SK-MEL-5 (cell line): ENCODE measurements around the gene ZNF280A. TPM values are rescaled to one million over a fixed set of nuclear protein-coding genes. Genes with fewer than 3 reads are reported as not detected.
"Not testable (repeated sequence)": the region's sequence is repeated elsewhere in the genome, so short reads cannot be mapped to it uniquely, and the experiment has no call there.

Experiments
- DNase-seq: peaks from one replicate; pipeline ENCODE4 v3.0.0-alpha.2; 2016; ENCODE audit warnings: low read depth, low spot score
- in situ Hi-C: cut with HindIII; loops from 2 replicates; pipeline ENCODE4 v1.10.0; 2016; ENCODE audit warnings: low sequenced_read_pairs, high pct_unique_total_duplicates, low pct_unique_long_range_greater_than_20kb
- total RNA-seq: library from RNA; depleted of rRNA; stranded (reverse); fragments of >200 nt; shearing (Covaris generic); gene quantifications from 2 replicates; pipeline ENCODE4 v1.2.3, GENCODE V29; 2014

The ZNF280A gene
- total RNA-seq, 1 experiment from 2014 or later = 8.6 TPM

GRCh38 chr22:22487869-22488597 lies 32.0 kb downstream of the ZNF280A start:
- in situ Hi-C loops = no loop called here
- no peak for DNase-seq

DNA sequence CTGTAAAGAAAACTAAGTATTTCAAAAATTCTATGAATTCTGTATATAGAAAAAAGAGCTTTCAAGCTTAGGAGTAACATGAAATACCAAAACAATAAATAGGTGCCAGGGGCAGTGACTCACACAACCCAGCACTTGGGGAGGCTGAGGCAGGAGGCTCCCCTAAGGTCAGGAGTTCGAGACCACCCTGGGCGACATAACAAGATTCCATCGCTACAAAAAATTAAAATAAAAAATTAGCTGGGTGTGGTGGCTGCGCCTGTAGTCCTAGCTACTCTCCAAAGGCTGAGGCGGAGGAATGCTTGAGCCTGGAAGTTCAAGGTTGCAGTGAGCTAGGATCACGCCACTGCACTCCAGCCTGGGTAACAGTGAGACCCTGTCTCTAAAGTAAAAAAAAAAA lies 33.0 kb downstream of the ZNF280A start:
- no peak for DNase-seq
- in situ Hi-C loops = no loop called here

DNA sequence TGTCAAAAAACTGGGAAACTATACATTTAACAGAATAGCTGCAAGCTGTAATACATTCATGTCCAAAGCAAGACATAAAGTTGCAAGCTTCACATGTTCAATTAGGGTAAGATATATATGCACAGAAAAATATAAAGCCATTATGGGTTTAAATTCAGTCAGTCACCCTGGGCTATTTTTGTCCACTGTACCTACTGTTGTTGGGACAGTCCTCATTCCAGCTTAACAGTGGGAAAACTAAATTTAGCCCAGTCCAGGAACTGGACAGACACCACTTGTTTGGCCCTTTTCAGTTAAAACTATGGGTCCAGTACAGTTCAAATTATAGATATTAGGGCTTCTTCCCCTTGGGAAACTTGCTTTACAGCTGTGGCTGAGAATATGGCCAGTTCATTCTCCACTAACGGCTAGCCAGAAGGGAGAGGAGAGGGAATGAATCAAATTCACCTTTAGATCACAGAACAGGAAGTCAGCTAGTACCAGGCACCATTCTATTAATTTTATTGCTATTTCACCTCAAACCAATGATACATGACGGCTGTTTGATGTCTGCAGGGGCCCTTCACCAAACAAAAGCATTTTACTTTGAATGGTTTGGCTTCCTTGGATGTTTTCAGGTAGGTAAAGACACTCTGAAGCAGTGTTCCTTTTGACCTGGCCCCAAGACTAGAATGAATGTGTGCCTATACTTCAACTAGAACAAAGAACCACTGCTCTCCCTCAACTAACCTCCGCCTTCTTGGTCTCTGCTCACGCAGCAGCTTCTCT lies 33.8 kb downstream of the ZNF280A start:
- in situ Hi-C loops = no loop called here
- DNase-seq = no peak

DNA sequence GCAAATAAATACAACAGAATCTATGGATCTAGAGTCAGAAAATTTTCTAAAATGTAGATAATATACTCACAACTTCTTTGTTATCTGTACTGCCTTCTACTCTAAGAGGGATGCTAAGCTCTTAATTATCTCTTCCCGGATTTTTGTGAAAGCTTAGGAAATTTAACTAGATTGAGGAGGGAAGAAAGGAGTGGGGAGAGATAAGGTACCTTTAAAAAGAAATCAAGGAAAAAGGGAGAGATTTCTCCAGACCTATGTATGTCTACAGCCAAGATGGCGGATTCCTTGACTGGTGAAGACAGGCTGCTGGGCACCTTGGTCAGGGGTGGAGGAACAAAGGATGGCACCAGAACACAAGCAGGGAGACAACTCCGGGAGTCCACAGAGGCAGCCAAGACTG lies 34.5 kb downstream of the ZNF280A start:
- DNase-seq = no peak
- in situ Hi-C loops = no loop called here

- no peak for DNase-seq
- in situ Hi-C loops = no loop called here
These were observed 36.0 kb downstream of the ZNF280A start for GRCh38 chr22:22484023-22484422.

GRCh38 chr22:22480940-22481339 lies 39.1 kb downstream of the ZNF280A start:
- no peak for DNase-seq
- in situ Hi-C loops = no loop called here

DNA sequence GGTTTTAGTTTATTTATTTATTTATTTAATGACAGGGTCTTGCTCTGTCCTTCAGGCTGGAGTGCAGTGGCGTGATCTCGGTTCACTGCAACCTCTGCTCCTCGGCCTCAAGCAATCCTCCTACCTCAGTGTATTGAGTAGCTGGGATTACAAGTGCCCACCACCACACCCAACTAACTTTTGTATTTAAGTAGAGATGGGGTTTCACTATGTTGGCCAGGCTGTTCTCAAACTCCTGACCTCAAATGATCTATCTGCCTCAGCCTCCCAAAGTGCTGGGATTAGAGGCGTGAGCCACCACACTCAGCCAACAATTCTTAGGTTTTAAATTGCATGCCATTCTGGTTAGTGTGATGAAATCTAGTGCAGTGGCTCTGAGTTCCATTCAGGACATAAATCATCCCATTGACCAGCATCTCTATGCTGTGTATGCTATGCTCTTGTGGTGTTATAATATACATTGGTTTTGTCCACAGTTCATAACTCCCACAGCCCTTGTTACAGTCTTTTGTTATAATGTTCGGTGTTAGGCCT lies 40.0 kb downstream of the ZNF280A start:
- in situ Hi-C loops = no loop called here
- no peak for DNase-seq

- no peak for DNase-seq
- in situ Hi-C loops = no loop called here
These were observed 41.0 kb downstream of the ZNF280A start for GRCh38 chr22:22479116-22479515.

DNA sequence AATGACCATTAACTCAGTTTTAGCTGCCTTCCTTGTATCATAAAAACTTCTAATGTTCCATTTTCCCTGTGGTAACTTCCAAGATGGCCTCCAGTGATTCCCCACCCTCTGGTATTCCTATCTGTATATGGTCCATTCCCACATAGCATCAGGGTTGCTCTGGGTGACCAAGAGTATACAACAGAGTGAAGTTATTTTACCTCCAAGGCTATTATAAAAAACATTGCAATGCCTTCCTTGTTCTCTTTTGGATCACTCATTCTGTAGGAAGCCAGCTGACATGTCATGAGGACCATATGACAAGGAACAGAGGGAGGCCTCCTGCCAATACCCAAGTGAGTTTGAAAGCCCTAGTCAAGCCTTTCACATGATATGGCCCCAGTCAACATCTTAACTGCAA lies 41.6 kb downstream of the ZNF280A start:
- in situ Hi-C loops = no loop called here
- DNase-seq = peak; percentile 100

GRCh38 chr22:22474733-22475132 lies 45.3 kb downstream of the ZNF280A start:
- DNase-seq = no peak
- in situ Hi-C loops = no loop called here

DNA sequence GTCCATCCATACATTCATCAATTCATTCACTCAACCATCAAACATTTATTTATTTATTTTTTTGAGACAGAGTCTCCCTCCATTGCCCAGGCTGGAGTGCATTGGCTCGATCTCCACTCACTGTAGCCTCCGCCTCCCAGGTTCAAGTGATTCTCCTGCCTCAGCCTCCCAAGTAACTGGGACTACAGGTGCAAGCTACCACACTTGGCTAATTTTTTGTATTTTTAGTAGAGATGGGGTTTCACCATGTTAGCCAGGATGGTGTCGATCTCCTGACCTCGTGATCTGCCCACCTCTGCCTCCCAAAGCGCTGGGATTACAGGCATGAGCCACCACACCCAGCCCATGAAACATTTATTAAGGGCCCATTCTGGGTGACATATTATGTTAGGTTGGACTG lies 49.0 kb downstream of the ZNF280A start:
- in situ Hi-C loops, DNase-seq: not testable (repeated sequence)

GRCh38 chr22:22469527-22469926 lies 50.5 kb downstream of the ZNF280A start:
- no peak for DNase-seq
- in situ Hi-C loops = no loop called here

DNA sequence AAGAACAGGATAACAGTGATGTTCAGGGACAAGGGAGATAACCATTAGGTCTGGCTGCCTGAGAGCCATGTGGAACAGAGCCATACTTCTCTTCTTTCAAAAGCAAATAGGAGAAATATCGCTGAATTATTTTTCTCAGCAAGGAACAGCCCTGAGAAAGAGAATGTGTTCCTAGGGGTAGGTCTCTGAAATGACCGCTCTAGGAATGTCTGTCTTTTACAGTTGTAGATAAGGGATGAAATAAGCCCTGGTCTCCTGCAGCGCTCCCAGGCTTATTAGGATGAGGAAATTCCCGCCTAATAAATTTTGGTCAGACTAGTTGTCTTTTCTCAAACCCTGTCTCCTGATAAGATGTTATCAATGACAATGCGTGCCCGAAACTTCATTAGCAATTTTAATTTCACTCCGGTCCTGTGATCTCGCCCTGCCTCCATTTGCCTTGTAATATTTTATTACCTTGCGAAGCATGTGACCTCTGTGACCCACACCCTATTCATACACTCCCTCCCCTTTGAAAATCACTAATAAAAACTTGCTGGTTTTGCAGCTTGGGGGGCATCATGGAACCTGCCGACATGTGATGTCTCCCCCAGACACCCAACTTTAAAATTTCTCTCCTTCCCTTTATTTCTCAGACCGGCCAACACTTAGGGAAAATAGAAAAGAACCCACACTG lies 51.1 kb downstream of the ZNF280A start:
- in situ Hi-C loops, DNase-seq: not testable (repeated sequence)

DNA sequence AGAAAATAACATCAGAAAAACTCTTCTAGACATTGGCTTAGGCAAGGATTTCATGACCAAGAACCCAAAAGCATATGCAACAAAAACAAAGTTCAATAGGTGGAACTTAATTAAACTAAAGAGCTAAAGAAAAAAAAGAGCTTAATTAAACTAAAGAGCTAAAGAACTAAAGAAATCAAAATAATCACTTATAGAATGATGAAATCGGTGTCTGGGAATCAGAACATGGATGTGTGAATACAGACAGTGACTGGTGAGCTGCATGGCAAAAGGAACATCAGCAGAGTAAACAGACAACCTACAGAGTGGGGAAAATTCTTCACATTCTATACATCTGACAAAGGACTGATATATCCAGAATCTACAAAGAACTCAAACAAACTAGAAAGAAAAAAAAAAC lies 53.0 kb downstream of the ZNF280A start:
- DNase-seq = no peak
- in situ Hi-C loops = no loop called here

GRCh38 chr22:22465782-22466181 lies 54.3 kb downstream of the ZNF280A start:
- in situ Hi-C loops = no loop called here
- no peak for DNase-seq

GRCh38 chr22:22465094-22465602 lies 54.9 kb downstream of the ZNF280A start:
- no peak for DNase-seq
- in situ Hi-C loops = no loop called here

DNA sequence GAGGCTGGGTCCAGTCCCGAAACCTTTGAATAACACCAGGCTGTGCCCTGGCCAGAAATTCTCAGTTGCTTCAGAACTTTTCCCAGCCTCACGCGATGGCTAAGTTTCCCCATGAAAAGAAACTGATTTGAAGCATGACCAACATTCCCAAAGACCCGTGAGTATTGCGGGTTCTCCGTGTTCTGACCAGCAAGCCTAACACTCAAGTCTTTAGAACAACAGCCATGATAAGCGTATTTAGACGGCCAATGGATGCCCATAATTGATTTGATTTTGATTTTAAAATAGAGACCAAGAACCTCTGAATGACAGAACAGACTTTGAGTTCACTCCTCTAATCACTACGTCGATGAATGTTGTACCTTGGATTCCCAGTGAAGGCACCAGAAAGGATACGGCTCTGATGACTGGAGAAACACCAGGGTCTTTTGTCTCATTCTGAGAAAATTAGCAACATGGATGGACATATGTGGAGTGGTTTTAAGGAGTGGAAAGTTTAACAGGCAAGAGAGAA lies 55.5 kb downstream of the ZNF280A start:
- no peak for DNase-seq
- in situ Hi-C loops = no loop called here
